Upper lobe of right lung (tissue), 1 donor: ENCODE measurements around the gene GRM7. TPM values are rescaled to one million over a fixed set of nuclear protein-coding genes. Genes with fewer than 3 reads are reported as not detected.

ENCODE experiments used
- ATAC-seq: fragments of 200-7000 bp; cut with Tn5 transposase; one replicate; pipeline ENCODE4 v1.9.1; 2020; ENCODE audit warnings: mild to moderate bottlenecking, moderate library complexity
- DNase-seq: peaks from one replicate; pipeline ENCODE4 v3.0.0-alpha.2; 2020
- H3K27ac ChIP-seq: fragments of 200-600 bp; one replicate; pipeline ENCODE4 v1.8.0; 2022
- H3K27me3 ChIP-seq: fragments of 200-600 bp; one replicate; pipeline ENCODE4 v1.8.0; 2022; ENCODE audit warnings: mild to moderate bottlenecking
- H3K36me3 ChIP-seq: fragments of 200-600 bp; one replicate; pipeline ENCODE4 v1.8.0; 2022
- H3K4me1 ChIP-seq: fragments of 200-600 bp; one replicate; pipeline ENCODE4 v1.8.0; 2022
- H3K4me3 ChIP-seq: fragments of 200-600 bp; one replicate; pipeline ENCODE4 v1.8.0; 2022; ENCODE audit warnings: mild to moderate bottlenecking
- H3K9me3 ChIP-seq: fragments of 200-600 bp; one replicate; pipeline ENCODE4 v1.8.0; 2022
- CTCF ChIP-seq: fragments of 200-600 bp; IDR thresholded peaks from one replicate; pipeline ENCODE4 v1.8.0; 2022; ENCODE audit warnings: antibody characterized with exemption
- intact Hi-C: fragments of 100-400 bp; cut with DNase I; formaldehyde crosslinking; loops from one replicate; pipeline ENCODE4 v1.11.0; 2022
- total RNA-seq: library from RNA; stranded (reverse); fragmentation: NEBNext Ultra II Directional; extraction: Animal tissue kit (Norgen Biotek cat#: 25700); gene quantifications from one replicate; pipeline ENCODE4 v1.2.1, GENCODE V29; 2021
- donor health status: DM: no; HTN: yes; CAD: no; lungs with severe emphysema.

The GRM7 gene
- total RNA-seq, 1 donor from 2014 or later = not detected

DNA sequence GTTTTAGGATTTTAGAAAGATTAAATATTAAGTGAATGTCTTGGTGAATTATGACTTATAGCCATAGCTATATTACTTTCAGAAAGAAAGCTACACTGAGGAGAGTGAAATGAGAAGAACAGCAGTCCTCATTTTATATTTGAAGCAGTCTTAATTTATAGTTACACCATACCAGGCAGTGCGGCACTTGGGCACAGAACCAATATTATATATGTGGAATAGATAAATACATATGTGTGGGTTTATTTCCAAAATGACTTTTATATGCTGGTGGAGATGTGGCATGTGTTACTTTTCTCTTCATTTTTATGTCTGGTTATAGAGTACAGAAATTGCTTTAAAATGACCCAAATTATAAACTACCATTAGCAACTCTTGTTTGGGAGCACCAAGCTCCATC is 759.5 kb downstream of the GRM7 start:
- H3K9me3 ChIP-seq = no peaks in the 10 kb centered on the region
- no peak overlapping the region for H3K27ac ChIP-seq
- H3K27me3 ChIP-seq = no peaks in the 10 kb centered on the region
- H3K4me3 ChIP-seq = no peak overlapping the region
- H3K36me3 ChIP-seq = no peaks in the 10 kb centered on the region
- TF ChIP-seq CTCF = no peak
- intact Hi-C loops = no loop called here
- no peak for ATAC-seq
- no peaks in the 10 kb centered on the region for H3K4me1 ChIP-seq
- DNase-seq = no peak

GRCh38 chr3:7621046-7621630 is 760.2 kb downstream of the GRM7 start:
- H3K36me3 ChIP-seq = no peaks in the 10 kb centered on the region

GRCh38 chr3:7621651-7622050 is 760.7 kb downstream of the GRM7 start:
- ATAC-seq (no peak), DNase-seq (no peak)
- no peak overlapping the region for H3K4me3 ChIP-seq
- TF ChIP-seq CTCF = no peak
- no peaks in the 10 kb centered on the region for H3K27me3 ChIP-seq
- intact Hi-C loops = no loop called here
- H3K27ac ChIP-seq = no peak overlapping the region
- no peaks in the 10 kb centered on the region for H3K36me3 ChIP-seq
- no peaks in the 10 kb centered on the region for H3K9me3 ChIP-seq
- no peaks in the 10 kb centered on the region for H3K4me1 ChIP-seq

More at GRCh38 chr3:7621046-7621630, 760.2 kb downstream of the GRM7 start:
- Histone ChIP-seq H3K27me3 (no peaks in the 10 kb centered on the region), H3K27ac (no peak overlapping the region), H3K4me1 (no peaks in the 10 kb centered on the region), H3K4me3 (no peak overlapping the region), H3K9me3 (no peaks in the 10 kb centered on the region)
- no peak for TF ChIP-seq CTCF
- DNase-seq = no peak
- no peak for ATAC-seq
- intact Hi-C loops = no loop called here

DNA sequence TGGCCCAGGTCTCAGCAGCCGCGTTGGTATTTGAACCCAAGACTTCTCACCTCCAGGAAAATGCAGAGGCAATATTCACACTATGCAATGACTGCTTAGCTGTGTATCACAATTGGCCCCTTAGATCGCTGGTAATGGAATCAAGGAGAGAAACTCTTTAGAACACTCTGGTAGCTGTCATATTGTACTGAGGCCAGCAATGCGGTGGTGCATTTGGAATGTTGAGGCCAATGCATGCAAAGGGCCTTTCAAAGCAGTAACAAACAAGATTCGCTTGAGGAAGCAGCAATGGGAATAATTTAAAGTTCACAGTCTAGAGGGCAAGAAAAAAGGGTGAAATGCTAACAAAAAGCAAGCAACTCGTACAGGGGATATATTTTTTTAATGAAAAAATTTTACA is 764.1 kb downstream of the GRM7 start:
- no peaks in the 10 kb centered on the region for H3K9me3 ChIP-seq
- TF ChIP-seq CTCF = no peak
- no peak for ATAC-seq

GRCh38 chr3:7630351-7630911 is 769.5 kb downstream of the GRM7 start:
- Histone ChIP-seq H3K36me3 (no peaks in the 10 kb centered on the region), H3K9me3 (no peaks in the 10 kb centered on the region), H3K4me1 (no peaks in the 10 kb centered on the region), H3K27me3 (no peaks in the 10 kb centered on the region), H3K4me3 (no peak overlapping the region), H3K27ac (no peak overlapping the region)
- TF ChIP-seq CTCF = no peak
- no peak for DNase-seq
- intact Hi-C loops = no loop called here
- no peak for ATAC-seq

More for the DNA sequence above, 764.1 kb downstream of the GRM7 start:
- H3K27me3 ChIP-seq = no peaks in the 10 kb centered on the region
- H3K36me3 ChIP-seq = no peaks in the 10 kb centered on the region
- intact Hi-C loops = no loop called here
- no peak overlapping the region for H3K4me3 ChIP-seq
- no peaks in the 10 kb centered on the region for H3K4me1 ChIP-seq
- H3K27ac ChIP-seq = no peak overlapping the region
- no peak for DNase-seq
